SU-DHL-6 (cell line): ENCODE data around the gene CDK14.

Experiments
- CTCF ChIP-seq: fragments of 200-600 bp; sonication (generic); IDR thresholded peaks from one replicate; pipeline ENCODE4 v1.5.1; 2017; ENCODE audit warnings: antibody characterized with exemption, mild to moderate bottlenecking, low read length, moderate library complexity; ENCODE audit not compliant: insufficient read depth, poor library complexity, severe bottlenecking
- EZH2phosphoT487 ChIP-seq: fragments of 200-600 bp; sonication (generic), shearing (Covaris generic); conservative IDR thresholded peaks from 2 replicates; pipeline ENCODE4 v1.6.1; 2018; ENCODE audit warnings: mild to moderate bottlenecking, antibody characterized with exemption, low read length, moderate library complexity, mixed read lengths

- TF ChIP-seq CTCF (no peak), EZH2phosphoT487 (no peak)
Observed at GRCh38 chr7:91021956-91022355, 425.8 kb downstream of the CDK14 start.
